HFFc6 (cell line): ENCODE results near the gene SETD1A. TPM values are rescaled to one million over a fixed set of nuclear protein-coding genes. Genes with fewer than 3 reads are reported as not detected.
A peak's percentile ranks its signal among the peaks of the same experiment; 100 is the strongest.

Experiments
- DNase-seq: peaks from one replicate; pipeline ENCODE4 v3.0.0-alpha.2; 2018
- H3K27ac Mint-ChIP-seq: 2 replicates; pipeline ENCODE4 v1.8.0; 2020; ENCODE audit warnings: mild to moderate bottlenecking, mixed read lengths
- H3K27me3 Mint-ChIP-seq: 2 replicates; pipeline ENCODE4 v1.8.0; 2021; ENCODE audit warnings: mild to moderate bottlenecking, moderate library complexity, mixed read lengths; ENCODE audit not compliant: insufficient read depth
- H3K36me3 Mint-ChIP-seq: 2 replicates; pipeline ENCODE4 v1.8.0; 2021; ENCODE audit warnings: low read depth, mixed read lengths
- H3K4me1 Mint-ChIP-seq: 2 replicates; pipeline ENCODE4 v1.8.0; 2020; ENCODE audit warnings: low read depth, mixed read lengths
- H3K4me3 Mint-ChIP-seq: 2 replicates; pipeline ENCODE4 v1.8.0; 2020; ENCODE audit warnings: mild to moderate bottlenecking, moderate library complexity, mixed read lengths
- H3K9me3 Mint-ChIP-seq: 2 replicates; pipeline ENCODE4 v1.8.0; 2020; ENCODE audit warnings: mild to moderate bottlenecking, mixed read lengths
- total RNA-seq, 6 experiments: library from RNA; stranded (reverse); fragmentation: NEBNext Ultra II Directional; extraction: Animal tissue kit (Norgen Biotek cat#: 25700); gene quantifications; 2 replicates in 1 of 6; 3 replicates in 5 of 6; pipeline ENCODE4 v1.2.3, GENCODE V29; 2021
- TF ChIP-seq, protein P1 (sequence below): fragments of 200-600 bp; sonication (generic); IDR thresholded peaks from 2 replicates; pipeline ENCODE4 v1.5.0; 2021; ENCODE audit warnings: antibody characterized with exemption, mild to moderate bottlenecking

Gene SETD1A
- total RNA-seq, 6 experiments from 2014 or later: 13.4 to 15.8 (median 14.4) TPM

DNA sequence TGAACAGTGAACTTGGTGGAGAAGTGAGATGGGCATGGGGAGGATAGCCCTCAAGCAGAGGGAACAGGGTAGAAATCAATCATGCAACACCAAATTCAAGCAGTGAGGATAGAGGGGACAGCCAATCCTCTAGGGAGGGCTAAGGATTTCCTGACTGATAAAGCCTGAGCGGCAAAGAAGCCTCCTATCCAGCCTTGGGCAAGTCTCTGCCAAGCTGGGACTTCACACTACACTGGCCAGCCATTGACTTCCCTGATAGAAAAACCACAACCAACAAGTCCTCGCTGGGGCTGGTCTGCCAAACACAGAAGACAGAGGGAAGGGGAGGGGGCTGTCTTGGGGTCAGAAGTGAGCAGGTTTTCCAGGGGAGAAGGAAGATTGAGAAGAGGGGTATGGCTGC lies 36.7 kb upstream of the SETD1A start:
- Mint-ChIP-seq H3K4me3 (peak overlapping the region; percentile 99; the same call in 1 of the 2 replicates), H3K4me1 (peaks cover 23% of the 10 kb centered on the region), H3K9me3 (no peaks in the 10 kb centered on the region), H3K27ac (peak overlapping the region; percentile 62), H3K36me3 (0 out of 2 replicates have a peak, but pooled peaks cover 2% of the 10 kb centered on the region), H3K27me3 (peaks cover 2% of the 10 kb centered on the region; the same call in 1 of the 2 replicates)
- TF ChIP-seq, protein P1, sequence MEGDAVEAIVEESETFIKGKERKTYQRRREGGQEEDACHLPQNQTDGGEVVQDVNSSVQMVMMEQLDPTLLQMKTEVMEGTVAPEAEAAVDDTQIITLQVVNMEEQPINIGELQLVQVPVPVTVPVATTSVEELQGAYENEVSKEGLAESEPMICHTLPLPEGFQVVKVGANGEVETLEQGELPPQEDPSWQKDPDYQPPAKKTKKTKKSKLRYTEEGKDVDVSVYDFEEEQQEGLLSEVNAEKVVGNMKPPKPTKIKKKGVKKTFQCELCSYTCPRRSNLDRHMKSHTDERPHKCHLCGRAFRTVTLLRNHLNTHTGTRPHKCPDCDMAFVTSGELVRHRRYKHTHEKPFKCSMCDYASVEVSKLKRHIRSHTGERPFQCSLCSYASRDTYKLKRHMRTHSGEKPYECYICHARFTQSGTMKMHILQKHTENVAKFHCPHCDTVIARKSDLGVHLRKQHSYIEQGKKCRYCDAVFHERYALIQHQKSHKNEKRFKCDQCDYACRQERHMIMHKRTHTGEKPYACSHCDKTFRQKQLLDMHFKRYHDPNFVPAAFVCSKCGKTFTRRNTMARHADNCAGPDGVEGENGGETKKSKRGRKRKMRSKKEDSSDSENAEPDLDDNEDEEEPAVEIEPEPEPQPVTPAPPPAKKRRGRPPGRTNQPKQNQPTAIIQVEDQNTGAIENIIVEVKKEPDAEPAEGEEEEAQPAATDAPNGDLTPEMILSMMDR: no peak
- DNase-seq: no peak

DNA sequence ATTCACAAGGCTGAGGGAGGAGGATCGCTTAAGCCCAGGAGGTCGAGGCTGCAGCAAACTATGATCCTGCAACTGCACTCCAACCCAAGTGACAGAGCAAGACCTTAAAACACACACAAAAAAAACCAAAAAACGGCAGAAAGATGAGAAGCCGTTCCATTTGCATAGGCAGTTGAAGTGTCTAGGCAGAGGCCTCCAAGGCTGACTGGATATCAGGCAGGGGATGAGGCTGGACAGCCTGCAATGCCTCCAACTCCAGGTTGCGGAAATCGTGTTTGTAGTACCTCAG lies 36.2 kb upstream of the SETD1A start:
- H3K27me3 Mint-ChIP-seq: peaks cover 2% of the 10 kb centered on the region; the same call in 1 of the 2 replicates
- TF ChIP-seq, protein P1: no peak
- H3K4me1 Mint-ChIP-seq: peaks cover 28% of the 10 kb centered on the region
- peak overlapping the region; percentile 100 for H3K27ac Mint-ChIP-seq
- H3K4me3 Mint-ChIP-seq: peak overlapping the region; percentile 99
- DNase-seq: no peak
- 0 out of 2 replicates have a peak, but pooled peaks cover 7% of the 10 kb centered on the region for H3K36me3 Mint-ChIP-seq
- no peaks in the 10 kb centered on the region for H3K9me3 Mint-ChIP-seq

DNA sequence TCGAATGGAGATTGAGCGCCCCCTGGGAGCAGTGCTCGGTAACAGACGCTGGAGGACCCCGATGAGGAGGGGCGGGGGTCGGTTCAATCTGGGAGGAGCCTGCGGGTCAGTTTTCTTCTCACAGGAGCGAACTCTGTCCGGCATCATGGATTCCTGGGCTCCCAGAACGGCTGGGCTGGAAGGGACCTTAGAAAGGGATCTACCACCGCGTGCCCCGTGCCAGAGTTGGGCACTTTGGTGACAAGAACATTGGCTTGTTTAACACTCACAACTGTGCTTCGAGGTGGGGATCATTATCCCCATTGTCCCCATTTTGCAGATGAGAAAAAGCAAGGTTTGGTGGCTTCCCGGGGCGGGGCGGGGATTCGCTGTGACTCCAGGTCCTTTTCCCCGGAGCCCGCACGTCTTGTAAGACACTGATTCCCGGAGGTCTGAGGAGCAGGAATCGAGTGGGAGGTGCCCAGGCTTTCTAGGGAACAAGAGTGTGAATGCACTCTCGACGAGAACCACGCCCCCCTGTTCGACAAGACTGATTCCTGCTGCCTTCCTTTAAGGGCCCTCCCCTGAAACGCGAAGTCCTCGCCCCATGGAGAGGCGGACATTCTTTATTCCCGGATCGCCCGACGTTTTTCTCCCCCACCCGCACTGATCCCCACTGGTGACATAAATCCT lies 35.7 kb upstream of the SETD1A start:
- H3K27me3 Mint-ChIP-seq: peaks cover 2% of the 10 kb centered on the region; the same call in 1 of the 2 replicates
- H3K9me3 Mint-ChIP-seq: no peaks in the 10 kb centered on the region
- peak; percentile 88 for DNase-seq
- TF ChIP-seq, protein P1: peak; percentile 91
- peak overlapping the region; percentile 99 for H3K4me3 Mint-ChIP-seq
- peak overlapping the region; percentile 100 for H3K27ac Mint-ChIP-seq
- peaks cover 31% of the 10 kb centered on the region for H3K4me1 Mint-ChIP-seq
- H3K36me3 Mint-ChIP-seq: 0 out of 2 replicates have a peak, but pooled peaks cover 9% of the 10 kb centered on the region

DNA sequence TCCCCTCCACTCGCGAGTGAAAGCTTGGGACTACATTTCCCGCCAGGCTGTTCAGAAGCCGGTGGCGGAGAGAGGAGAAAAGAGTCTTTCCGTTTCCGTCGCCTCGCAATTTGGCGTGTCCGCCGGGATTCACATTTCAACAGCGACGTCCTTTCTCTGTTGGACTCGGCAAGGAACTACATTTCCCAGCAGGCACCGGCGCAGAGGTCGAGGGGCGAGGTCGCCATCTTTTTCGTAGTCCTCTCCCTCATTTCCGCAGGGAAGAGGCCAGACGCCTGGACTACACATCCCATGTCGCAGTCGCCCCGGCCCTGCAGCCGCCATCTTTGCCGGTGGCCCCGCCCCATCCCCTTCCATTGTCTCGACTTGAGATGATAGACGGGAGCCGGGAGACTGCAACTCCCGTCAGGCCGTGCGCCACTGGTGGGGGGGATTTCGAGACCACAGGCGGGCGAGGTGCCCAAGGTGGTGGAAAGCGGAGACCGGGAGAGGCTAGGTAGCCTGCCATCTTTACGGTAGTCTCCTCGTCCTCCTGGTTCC lies 35.1 kb upstream of the SETD1A start:
- Mint-ChIP-seq H3K9me3 (no peaks in the 10 kb centered on the region), H3K27ac (peak overlapping the region; percentile 100), H3K27me3 (peaks cover 2% of the 10 kb centered on the region; the same call in 1 of the 2 replicates), H3K36me3 (0 out of 2 replicates have a peak, but pooled peaks cover 9% of the 10 kb centered on the region), H3K4me1 (peaks cover 31% of the 10 kb centered on the region), H3K4me3 (peak overlapping the region; percentile 99)
- TF ChIP-seq, protein P1: no peak
- DNase-seq: peak; percentile 100

DNA sequence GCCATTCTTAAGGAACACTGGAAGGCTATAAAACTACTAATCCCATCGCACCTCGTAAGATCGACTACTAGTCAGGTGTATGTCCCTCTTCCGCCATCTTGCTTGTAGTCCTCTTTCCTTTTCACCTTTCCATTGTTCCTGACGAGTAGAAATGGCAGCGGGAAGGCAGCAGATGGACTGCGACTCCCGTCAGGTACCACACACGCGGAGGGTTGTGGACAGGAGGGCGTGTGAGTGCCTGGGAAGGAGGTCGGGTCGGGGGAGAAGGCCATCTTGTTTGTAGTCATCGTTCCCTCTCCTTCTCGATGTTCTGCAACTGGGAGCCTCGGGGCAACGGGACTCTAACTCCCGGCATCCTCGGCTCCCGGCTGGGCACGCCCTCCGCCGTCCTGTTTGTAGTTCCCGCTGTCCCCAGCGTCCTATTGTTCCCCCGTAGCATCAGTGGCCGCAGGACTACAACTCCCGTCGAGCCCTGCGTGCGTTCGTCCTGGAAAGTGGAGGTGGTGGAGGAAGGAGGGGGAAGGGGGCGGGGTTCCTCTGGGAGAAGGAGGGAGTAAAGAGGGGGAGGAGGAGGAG lies 34.5 kb upstream of the SETD1A start:
- TF ChIP-seq, protein P1: no peak

More for the DNA sequence above, 34.5 kb upstream of the SETD1A start:
- H3K4me3 Mint-ChIP-seq: peak overlapping the region; percentile 99
- 0 out of 2 replicates have a peak, but pooled peaks cover 9% of the 10 kb centered on the region for H3K36me3 Mint-ChIP-seq
- H3K4me1 Mint-ChIP-seq: peaks cover 31% of the 10 kb centered on the region
- H3K9me3 Mint-ChIP-seq: no peaks in the 10 kb centered on the region
- H3K27ac Mint-ChIP-seq: peak overlapping the region; percentile 100
- DNase-seq: peak; percentile 99
- H3K27me3 Mint-ChIP-seq: peaks cover 2% of the 10 kb centered on the region; the same call in 1 of the 2 replicates
